Astrocyte of the cerebellum (primary cell): ENCODE measurements around the gene COL11A2.
A peak's percentile ranks its signal among the peaks of the same experiment; 100 is the strongest.

ENCODE experiments used
- DNase-seq: peaks from one replicate; pipeline ENCODE4 v3.0.0-alpha.2; 2011; ENCODE audit warnings: low read depth
- H3K4me3 ChIP-seq: 2 replicates; pipeline ENCODE4 v1.5.1; 2011; ENCODE audit warnings: mild to moderate bottlenecking, low read depth, low read length, moderate library complexity
- CTCF ChIP-seq: IDR thresholded peaks from 2 replicates; pipeline ENCODE4 v1.5.1; 2012; ENCODE audit warnings: low read length, low read depth, moderate library complexity, mild to moderate bottlenecking; ENCODE audit errors: missing control alignments
- in situ Hi-C: cut with HindIII; loops from 2 replicates; pipeline ENCODE4 v1.10.0; 2017; ENCODE audit warnings: low sequenced_read_pairs

COL11A2 gene

GRCh38 chr6:33176906-33177305 is 15.4 kb downstream of the COL11A2 start:
- no peak for TF ChIP-seq CTCF
- no peak for DNase-seq
- H3K4me3 ChIP-seq, result no peak overlapping the region
- in situ Hi-C loops, result no loop called here

GRCh38 chr6:33175436-33176069 is 16.7 kb downstream of the COL11A2 start:
- no peak for DNase-seq
- TF ChIP-seq CTCF, result no peak
- in situ Hi-C loops, result no loop called here
- H3K4me3 ChIP-seq, result no peak overlapping the region

- TF ChIP-seq CTCF, result no peak
Observed at GRCh38 chr6:33174784-33175183, 17.5 kb downstream of the COL11A2 start.

GRCh38 chr6:33173535-33174180 is 18.6 kb downstream of the COL11A2 start:
- TF ChIP-seq CTCF, result no peak
- in situ Hi-C loops, result no loop called here
- H3K4me3 ChIP-seq, result no peak overlapping the region
- no peak for DNase-seq

More at GRCh38 chr6:33174784-33175183, 17.5 kb downstream of the COL11A2 start:
- no peak for DNase-seq
- no peak overlapping the region for H3K4me3 ChIP-seq
- in situ Hi-C loops, result no loop called here

- DNase-seq, result no peak
- TF ChIP-seq CTCF, result peak; percentile 76
- no peak overlapping the region for H3K4me3 ChIP-seq
- in situ Hi-C loops, result no loop called here
Observed at GRCh38 chr6:33172688-33173534, 19.4 kb downstream of the COL11A2 start.

- TF ChIP-seq CTCF, result no peak
- no peak overlapping the region for H3K4me3 ChIP-seq
- no peak for DNase-seq
- in situ Hi-C loops, result no loop called here
Observed at GRCh38 chr6:33171880-33172687, 20.2 kb downstream of the COL11A2 start.
